ENCODE data around the gene ZNF444. TPM values are rescaled to one million over a fixed set of nuclear protein-coding genes. Genes with fewer than 3 reads are reported as not detected.
"Not testable (repeated sequence)": the region's sequence is repeated elsewhere in the genome, so short reads cannot be mapped to it uniquely, and the experiment has no call there.

The ZNF444 gene
- total RNA-seq, 2 donors from 2014 or later, result 50.2 to 58.8 TPM

DNA sequence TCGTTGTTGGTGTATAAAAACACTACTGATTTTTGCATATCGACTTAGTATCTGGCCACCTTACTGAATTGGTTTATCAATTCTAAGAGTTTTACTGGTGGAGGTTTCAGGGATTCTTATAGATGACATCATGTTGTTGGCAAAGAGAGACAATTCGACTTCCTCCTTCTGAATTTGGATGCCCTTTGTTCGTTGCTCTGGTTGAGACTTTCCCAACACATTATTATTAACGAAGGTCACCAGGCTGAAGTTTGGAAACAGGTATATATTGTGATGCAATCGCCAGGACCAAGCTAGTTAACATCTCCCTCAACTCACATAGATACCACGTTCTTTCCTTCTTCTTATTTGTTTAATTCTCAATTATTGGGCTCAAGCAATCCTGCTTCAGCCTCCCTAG, 58.6 kb downstream of the ZNF444 start:
- Histone ChIP-seq H3K4me1 (ENCODE audit: control insufficient read depth, insufficient read depth, low read length) (no peaks in the 10 kb centered on the region), H3K9me3 (ENCODE audit: control insufficient read depth, low read length) (no peaks in the 10 kb centered on the region), H3K27me3 (ENCODE audit: control insufficient read depth, insufficient read depth, low read length, poor library complexity, severe bottlenecking) (peaks cover 6% of the 10 kb centered on the region), H3K4me3 (ENCODE audit: low read length) (no peak overlapping the region), H3K9ac (ENCODE audit: extremely low read depth, low read length, poor library complexity, severe bottlenecking) (no peak overlapping the region), H3K27ac (ENCODE audit: low read depth, low read length) (no peak overlapping the region), H3K36me3 (ENCODE audit: control insufficient read depth, insufficient read depth, low read length) (no peaks in the 10 kb centered on the region)
- DNase-seq, result no peak
- Mint-ChIP-seq H3K27ac (no peak overlapping the region), H3K4me3 (no peak overlapping the region), H3K36me3 (ENCODE audit: low read depth) (no peaks in the 10 kb centered on the region), H3K27me3 (ENCODE audit: insufficient read depth) (peaks cover 24% of the 10 kb centered on the region), H3K9me3 (no peaks in the 10 kb centered on the region), H3K4me1 (no peaks in the 10 kb centered on the region)
- TF ChIP-seq, protein P1, sequence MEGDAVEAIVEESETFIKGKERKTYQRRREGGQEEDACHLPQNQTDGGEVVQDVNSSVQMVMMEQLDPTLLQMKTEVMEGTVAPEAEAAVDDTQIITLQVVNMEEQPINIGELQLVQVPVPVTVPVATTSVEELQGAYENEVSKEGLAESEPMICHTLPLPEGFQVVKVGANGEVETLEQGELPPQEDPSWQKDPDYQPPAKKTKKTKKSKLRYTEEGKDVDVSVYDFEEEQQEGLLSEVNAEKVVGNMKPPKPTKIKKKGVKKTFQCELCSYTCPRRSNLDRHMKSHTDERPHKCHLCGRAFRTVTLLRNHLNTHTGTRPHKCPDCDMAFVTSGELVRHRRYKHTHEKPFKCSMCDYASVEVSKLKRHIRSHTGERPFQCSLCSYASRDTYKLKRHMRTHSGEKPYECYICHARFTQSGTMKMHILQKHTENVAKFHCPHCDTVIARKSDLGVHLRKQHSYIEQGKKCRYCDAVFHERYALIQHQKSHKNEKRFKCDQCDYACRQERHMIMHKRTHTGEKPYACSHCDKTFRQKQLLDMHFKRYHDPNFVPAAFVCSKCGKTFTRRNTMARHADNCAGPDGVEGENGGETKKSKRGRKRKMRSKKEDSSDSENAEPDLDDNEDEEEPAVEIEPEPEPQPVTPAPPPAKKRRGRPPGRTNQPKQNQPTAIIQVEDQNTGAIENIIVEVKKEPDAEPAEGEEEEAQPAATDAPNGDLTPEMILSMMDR (conservative IDR thresholded peaks at IDR 0.05), result no peak
- 86 to 89% methylated on average over 2 to 7 of the region's 7 CpGs for WGBS, 2 experiments (ENCODE audit: insufficient coverage in 1 of 2, insufficient read length in 1 of 2)

DNA sequence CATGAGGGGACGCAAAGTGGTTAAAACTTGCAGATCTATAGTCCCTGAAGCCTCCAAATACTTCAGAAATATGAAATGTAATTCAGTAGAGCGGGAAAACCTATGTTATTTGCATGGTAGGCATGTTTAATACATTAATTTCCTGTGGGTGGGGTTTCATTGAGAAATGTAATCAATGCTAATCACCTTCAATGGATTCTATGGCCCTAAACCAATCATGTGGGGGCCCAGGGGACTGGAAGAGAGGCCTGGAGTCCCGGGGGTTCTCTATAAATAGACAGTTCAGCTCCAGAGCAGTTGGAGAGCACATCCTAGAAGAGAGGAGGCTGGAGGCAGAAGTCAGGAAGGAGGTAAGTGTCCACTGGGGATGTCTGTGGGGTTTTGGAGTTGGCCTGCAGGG, 60.9 kb downstream of the ZNF444 start, which contains the start of gene ZSCAN5C:
Gene ZSCAN5C, plus strand, starts transcription at position 301 of the 400 bp plus-strand sequence. CDS start 3,641 bp downstream, outside the sequence.
- 69 to 73% methylated on average over 2 to 3 of the region's 3 CpGs for WGBS, 2 experiments (ENCODE audit: insufficient coverage in 1 of 2, insufficient read length in 1 of 2)
- H3K36me3 Mint-ChIP-seq (ENCODE audit: low read depth), result no peaks in the 10 kb centered on the region

DNA sequence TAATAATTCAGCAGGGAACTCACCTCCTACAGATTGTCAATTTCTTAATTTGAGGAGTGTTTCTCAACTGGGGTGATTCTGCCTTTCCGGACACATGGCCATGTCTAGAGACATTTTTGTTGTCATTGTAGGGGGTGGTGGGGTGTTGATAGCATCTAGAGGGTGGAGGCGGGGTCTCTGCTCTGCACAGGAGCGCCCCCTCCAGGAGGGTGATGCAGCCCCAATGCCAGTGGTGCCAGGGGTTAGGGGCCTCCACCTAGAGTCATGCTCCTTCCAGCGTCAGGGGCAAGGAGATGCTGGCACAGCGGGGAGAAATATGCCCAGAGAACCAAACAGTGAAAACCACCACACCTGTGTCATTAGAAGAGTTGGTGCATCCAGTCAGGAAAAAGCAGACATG, 66.5 kb downstream of the ZNF444 start:
- not testable (repeated sequence) for H3K4me1 ChIP-seq (ENCODE audit: control insufficient read depth, insufficient read depth, low read length); H3K9me3 Mint-ChIP-seq; H3K27me3 ChIP-seq (ENCODE audit: control insufficient read depth, insufficient read depth, low read length, poor library complexity, severe bottlenecking); H3K27ac Mint-ChIP-seq; H3K36me3 ChIP-seq (ENCODE audit: control insufficient read depth, insufficient read depth, low read length); H3K4me1 Mint-ChIP-seq; H3K36me3 Mint-ChIP-seq (ENCODE audit: low read depth); H3K4me3 ChIP-seq (ENCODE audit: low read length); H3K27ac ChIP-seq (ENCODE audit: low read depth, low read length); DNase-seq; H3K4me3 Mint-ChIP-seq; H3K9ac ChIP-seq (ENCODE audit: extremely low read depth, low read length, poor library complexity, severe bottlenecking); H3K9me3 ChIP-seq (ENCODE audit: control insufficient read depth, low read length)
- WGBS, 2 experiments (ENCODE audit: insufficient coverage in 1 of 2, insufficient read length in 1 of 2), result 87 to 100% methylated on average over 1 to 3 of the region's 5 CpGs
- H3K27me3 Mint-ChIP-seq (ENCODE audit: insufficient read depth), result peaks cover 35% of the 10 kb centered on the region
- TF ChIP-seq, protein P1 (conservative IDR thresholded peaks at IDR 0.05), result peak; percentile 39

More for the DNA sequence above, 60.9 kb downstream of the ZNF444 start, which contains the start of gene ZSCAN5C:
- H3K9ac ChIP-seq (ENCODE audit: extremely low read depth, low read length, poor library complexity, severe bottlenecking), result no peak within 1 kb of the TSS
- no peak within 1 kb of the TSS for H3K27ac Mint-ChIP-seq
- H3K27me3 Mint-ChIP-seq (ENCODE audit: insufficient read depth), result peaks cover 32% of the 10 kb centered on the region
- no peak within 1 kb of the TSS for H3K4me3 Mint-ChIP-seq
- no peak within 1 kb of the TSS for H3K4me3 ChIP-seq (ENCODE audit: low read length)
- no peaks in the 10 kb centered on the region for H3K4me1 ChIP-seq (ENCODE audit: control insufficient read depth, insufficient read depth, low read length)
- no peak within 1 kb of the TSS for H3K27ac ChIP-seq (ENCODE audit: low read depth, low read length)
- no peaks in the 10 kb centered on the region for H3K4me1 Mint-ChIP-seq
- no peaks in the 10 kb centered on the region for H3K36me3 ChIP-seq (ENCODE audit: control insufficient read depth, insufficient read depth, low read length)
- peaks cover 6% of the 10 kb centered on the region for H3K27me3 ChIP-seq (ENCODE audit: control insufficient read depth, insufficient read depth, low read length, poor library complexity, severe bottlenecking)
- DNase-seq, result no peak
- TF ChIP-seq, protein P1 (conservative IDR thresholded peaks at IDR 0.05), result no peak
- no peaks in the 10 kb centered on the region for H3K9me3 Mint-ChIP-seq
- H3K9me3 ChIP-seq (ENCODE audit: control insufficient read depth, low read length), result no peaks in the 10 kb centered on the region
